Fibroblast of skin of left quadriceps (primary cell): ENCODE results near the gene SLC3A2.
"Not testable (repeated sequence)": the region's sequence is repeated elsewhere in the genome, so short reads cannot be mapped to it uniquely, and the experiment has no call there.

ENCODE experiments used
- DNase-seq, 2 experiments: peaks; one replicate each; pipeline ENCODE4 v3.0.0-alpha.2; 2013; ENCODE audit warnings: low read depth in 2 of 2

Gene SLC3A2

DNA sequence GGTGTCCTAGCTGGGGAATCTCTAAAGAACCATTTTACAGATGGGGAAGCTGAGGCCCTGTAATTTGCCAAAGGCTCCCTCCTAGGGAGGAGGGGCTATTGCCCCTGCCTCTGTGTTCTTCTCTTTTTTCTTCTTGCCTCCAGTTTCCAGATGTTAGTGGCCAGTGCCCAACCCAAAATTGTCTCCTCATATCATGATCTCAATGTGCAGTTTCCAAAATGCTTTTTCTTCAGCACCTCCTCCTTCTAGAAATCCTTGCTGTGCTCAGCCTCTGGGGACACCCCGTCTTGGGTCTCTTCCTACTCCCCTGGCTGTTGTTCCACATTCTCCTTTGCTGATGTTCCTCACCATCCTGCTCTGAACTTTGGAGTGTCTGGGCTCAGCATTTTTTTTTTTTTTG is 50.0 kb downstream of the SLC3A2 start:
- DNase-seq = no peak

DNA sequence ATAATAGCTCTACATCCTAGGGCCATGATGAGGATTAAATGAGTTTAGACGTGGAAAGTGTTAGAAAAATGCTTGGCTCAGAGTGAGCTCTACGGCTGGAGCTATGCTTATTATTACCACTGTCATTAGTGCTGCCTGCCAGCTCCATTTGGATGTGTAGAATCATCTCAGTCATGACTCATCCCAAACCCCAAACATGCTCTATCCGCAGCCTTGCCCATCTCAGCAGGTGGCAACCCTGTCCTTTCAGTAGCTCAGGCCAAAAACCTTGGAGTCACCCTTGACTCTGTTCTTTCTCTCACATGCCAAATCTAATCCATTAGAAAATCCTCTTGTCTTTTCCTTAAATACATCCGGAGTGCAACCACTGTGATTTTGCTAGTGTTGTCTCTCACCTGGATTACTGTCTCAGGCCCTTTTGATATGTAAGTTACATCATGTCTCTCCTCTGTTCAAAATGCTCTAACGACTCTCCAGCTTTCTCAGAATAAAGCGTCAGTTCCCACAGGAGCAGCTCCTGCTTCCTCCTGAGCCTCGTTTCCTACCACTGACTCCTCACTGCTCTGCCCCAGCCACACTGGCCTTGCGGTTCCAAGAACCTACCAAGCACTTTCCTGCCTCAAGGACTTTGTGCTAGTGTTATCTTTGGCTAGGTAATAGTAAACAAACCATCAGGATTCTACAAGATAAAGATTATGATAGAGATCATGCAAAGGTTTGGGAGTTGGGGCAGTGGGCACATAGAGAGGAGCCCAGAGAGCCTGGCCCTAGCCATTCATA is 51.0 kb downstream of the SLC3A2 start:
- DNase-seq = no peak

DNA sequence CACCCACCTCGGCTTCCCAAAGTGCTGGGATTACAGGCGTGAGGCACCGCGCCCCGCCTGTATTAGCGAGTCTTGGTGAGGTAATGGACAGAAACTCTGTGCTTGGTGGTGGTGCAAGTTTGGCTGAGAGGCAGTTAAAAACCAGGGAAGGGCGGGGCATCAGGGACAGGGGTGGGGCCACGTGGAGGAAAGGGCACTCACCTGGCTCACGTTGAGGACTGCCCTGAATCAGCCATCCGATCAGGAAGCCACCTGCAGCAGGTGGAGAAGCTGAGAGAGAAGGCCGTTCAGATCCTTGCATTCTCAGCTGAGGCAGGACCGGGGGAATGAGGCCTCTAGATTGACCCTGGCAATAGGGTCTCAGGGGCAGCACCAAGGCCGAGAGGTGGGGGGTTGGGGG is 52.6 kb downstream of the SLC3A2 start:
- DNase-seq = no peak

DNA sequence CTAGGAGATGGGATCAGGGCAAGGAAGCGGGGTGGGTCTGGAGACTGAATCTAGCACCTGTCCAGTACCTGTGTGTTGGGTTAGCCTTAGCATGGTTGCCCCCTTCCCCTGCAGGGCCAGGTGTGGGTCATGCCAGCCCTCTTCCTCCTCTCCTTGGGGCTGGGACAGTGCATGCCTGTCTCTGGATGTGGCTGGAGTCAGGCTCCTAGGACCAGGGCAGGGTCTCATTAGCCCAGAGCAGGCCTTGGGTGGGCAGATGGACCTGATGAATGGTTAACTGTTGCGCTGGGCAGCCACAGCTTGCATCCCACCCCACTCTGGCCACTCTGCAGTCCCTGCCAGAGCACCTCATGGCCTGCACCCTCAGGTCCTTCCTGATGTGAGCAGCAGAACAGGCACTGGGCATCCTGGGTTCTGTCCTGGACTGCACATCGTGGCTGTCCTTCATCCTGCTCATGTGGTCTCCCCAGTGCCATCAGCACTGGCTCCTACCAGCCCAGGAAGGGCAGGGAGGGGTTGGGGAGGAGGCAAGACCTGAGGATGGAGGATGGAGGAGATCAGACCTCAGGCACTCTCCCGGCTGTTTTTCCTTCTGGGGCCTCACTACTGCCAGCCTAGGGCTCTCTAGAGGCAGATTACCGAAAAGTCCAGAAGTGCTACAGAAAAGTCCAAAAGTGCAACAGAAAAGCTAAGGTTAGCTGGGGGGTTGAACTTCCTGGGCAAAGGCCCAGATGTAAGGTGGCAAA is 53.2 kb downstream of the SLC3A2 start:
- no peak for DNase-seq

DNA sequence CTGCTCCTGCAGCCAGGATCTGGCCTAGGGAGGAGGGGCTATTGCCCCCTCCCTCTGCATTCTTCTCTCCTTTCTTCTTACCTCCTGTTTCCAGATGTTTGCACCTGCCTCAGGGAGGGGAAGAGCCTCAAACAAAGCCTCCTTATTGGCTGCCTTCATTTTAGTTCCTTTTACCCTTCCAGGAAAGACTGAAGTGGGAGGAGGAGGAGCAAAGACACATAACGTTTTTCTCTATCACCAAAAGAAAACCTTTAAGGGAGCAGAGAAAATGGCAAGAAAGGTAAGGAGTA is 53.7 kb downstream of the SLC3A2 start:
- no peak for DNase-seq

DNA sequence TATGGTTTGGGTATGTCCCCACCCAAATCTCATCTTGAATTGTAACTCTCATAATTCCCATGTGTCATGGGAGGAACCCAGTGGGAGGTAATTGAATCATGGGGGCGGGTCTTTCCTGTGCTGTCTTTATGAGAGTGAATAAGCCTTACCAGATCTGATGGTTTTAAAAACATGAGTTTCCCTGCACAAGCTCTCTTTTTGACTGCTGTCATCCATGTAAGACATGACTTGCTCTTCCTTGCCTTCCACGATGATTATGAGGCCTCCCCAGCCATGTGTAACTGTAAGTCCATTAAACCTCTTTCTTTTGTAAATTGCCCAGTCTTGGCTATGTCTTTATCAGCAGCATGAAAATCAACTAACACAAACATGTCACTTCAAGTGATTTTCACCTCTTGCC is 56.8 kb downstream of the SLC3A2 start:
- not testable (repeated sequence) for DNase-seq
